ENCODE data around the gene LMO4.

The LMO4 gene

DNA sequence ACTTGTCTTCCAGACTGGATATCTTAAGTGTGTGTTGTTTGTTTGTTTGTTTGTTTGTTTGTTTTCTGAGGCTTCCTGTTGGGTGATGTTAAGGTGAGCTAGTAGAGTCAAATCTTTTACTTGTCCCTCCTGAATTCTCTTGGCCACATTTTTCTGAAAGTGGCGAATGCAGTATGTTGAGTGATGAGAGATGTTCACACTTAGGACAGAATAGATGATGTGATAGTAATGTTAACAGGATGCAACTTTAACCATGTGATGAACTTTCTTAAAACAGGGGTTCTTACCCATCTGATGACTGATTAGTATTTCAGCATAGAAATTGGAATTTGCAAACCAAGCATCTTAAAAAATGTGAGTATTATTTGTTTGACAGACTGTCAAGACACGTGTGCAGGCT is 40.2 kb downstream of the LMO4 start:
- Histone ChIP-seq H3K9me3 (ENCODE audit: low read length) (no peaks in the 10 kb centered on the region), H3K4me1 (ENCODE audit: insufficient read depth, low read length, severe bottlenecking) (peaks cover 6% of the 10 kb centered on the region), H3K4me2 (ENCODE audit: low read length) (no peak overlapping the region), H3K27ac (ENCODE audit: low read depth, low read length, poor library complexity, severe bottlenecking) (no peak overlapping the region), H2AFZ (ENCODE audit: low read length) (no peak overlapping the region), H4K20me1 (ENCODE audit: insufficient read depth, low read length) (no peaks in the 10 kb centered on the region), H3K9ac (ENCODE audit: low read length) (no peak overlapping the region), H3K9me2 (ENCODE audit: low read depth, low read length) (no peaks in the 10 kb centered on the region), H3F3A (ENCODE audit: insufficient read depth, low read length) (no peaks in the 10 kb centered on the region), H3K36me3 (ENCODE audit: insufficient read depth, low read length) (no peaks in the 10 kb centered on the region), H3K4me3 (ENCODE audit: low read depth, low read length, poor library complexity, severe bottlenecking) (no peak overlapping the region), H3K79me2 (ENCODE audit: insufficient read depth, low read length) (no peaks in the 10 kb centered on the region), H3K27me3 (ENCODE audit: insufficient read depth, low read length) (no peaks in the 10 kb centered on the region)
- TF ChIP-seq, protein P1, sequence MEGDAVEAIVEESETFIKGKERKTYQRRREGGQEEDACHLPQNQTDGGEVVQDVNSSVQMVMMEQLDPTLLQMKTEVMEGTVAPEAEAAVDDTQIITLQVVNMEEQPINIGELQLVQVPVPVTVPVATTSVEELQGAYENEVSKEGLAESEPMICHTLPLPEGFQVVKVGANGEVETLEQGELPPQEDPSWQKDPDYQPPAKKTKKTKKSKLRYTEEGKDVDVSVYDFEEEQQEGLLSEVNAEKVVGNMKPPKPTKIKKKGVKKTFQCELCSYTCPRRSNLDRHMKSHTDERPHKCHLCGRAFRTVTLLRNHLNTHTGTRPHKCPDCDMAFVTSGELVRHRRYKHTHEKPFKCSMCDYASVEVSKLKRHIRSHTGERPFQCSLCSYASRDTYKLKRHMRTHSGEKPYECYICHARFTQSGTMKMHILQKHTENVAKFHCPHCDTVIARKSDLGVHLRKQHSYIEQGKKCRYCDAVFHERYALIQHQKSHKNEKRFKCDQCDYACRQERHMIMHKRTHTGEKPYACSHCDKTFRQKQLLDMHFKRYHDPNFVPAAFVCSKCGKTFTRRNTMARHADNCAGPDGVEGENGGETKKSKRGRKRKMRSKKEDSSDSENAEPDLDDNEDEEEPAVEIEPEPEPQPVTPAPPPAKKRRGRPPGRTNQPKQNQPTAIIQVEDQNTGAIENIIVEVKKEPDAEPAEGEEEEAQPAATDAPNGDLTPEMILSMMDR (IDR thresholded peaks at IDR 0.05; ENCODE audit: low read length), result no peak
- TF ChIP-seq EZH2 (IDR thresholded peaks at IDR 0.05; ENCODE audit: borderline replicate concordance, low read length), result no peak

DNA sequence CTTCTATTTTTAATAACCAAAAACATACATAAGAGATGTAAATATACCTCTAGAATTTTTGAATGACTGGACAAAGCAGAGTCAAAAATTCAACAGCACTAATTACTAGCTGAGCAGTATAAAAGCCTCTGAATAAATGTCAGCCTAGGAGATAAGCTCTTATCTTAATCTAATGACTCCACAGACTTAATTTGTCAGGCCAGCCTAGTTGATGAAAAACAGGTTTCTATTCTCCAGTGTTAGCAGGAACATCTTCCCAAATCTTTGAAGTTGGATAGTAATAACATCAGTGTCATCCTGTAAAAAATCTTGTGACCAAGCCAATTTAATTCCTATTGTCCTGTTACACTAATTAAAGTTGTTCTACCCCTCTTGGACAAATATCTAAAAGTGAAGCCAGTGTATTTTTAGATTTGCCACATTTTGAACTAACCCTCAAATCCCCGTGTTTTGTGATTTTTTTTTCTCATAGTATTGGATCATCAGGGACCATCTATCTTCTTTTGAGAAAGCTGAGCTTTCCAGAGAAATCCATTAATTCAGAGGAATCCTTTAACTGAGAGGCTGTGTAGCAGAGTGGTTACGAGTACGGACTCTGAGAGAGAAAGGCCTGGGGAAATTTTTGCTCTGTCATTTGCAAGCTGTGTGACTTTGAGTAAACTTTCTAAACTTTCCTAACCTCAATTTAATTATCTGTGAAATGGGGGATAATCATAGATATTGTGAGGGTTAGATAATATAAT is 41.2 kb downstream of the LMO4 start:
- Histone ChIP-seq H3K79me2 (ENCODE audit: insufficient read depth, low read length) (no peaks in the 10 kb centered on the region), H3K4me1 (ENCODE audit: insufficient read depth, low read length, severe bottlenecking) (peaks cover 6% of the 10 kb centered on the region), H3F3A (ENCODE audit: insufficient read depth, low read length) (no peaks in the 10 kb centered on the region), H3K4me2 (ENCODE audit: low read length) (no peak overlapping the region), H3K27ac (ENCODE audit: low read depth, low read length, poor library complexity, severe bottlenecking) (no peak overlapping the region), H4K20me1 (ENCODE audit: insufficient read depth, low read length) (no peaks in the 10 kb centered on the region), H3K9me3 (ENCODE audit: low read length) (no peaks in the 10 kb centered on the region), H3K9me2 (ENCODE audit: low read depth, low read length) (no peaks in the 10 kb centered on the region), H3K36me3 (ENCODE audit: insufficient read depth, low read length) (no peaks in the 10 kb centered on the region), H3K9ac (ENCODE audit: low read length) (no peak overlapping the region), H3K4me3 (ENCODE audit: low read depth, low read length, poor library complexity, severe bottlenecking) (no peak overlapping the region), H3K27me3 (ENCODE audit: insufficient read depth, low read length) (no peaks in the 10 kb centered on the region), H2AFZ (ENCODE audit: low read length) (peak overlapping the region; percentile 38; the same call in 1 of the 2 replicates)
- TF ChIP-seq, protein P1 (IDR thresholded peaks at IDR 0.05; ENCODE audit: low read length), result no peak
- TF ChIP-seq EZH2 (IDR thresholded peaks at IDR 0.05; ENCODE audit: borderline replicate concordance, low read length), result no peak

GRCh38 chr1:87370544-87370943 is 41.9 kb downstream of the LMO4 start:
- no peak overlapping the region for H3K4me2 ChIP-seq (ENCODE audit: low read length)
- H2AFZ ChIP-seq (ENCODE audit: low read length), result peak overlapping the region; percentile 38; the same call in 1 of the 2 replicates
- no peak overlapping the region for H3K4me3 ChIP-seq (ENCODE audit: low read depth, low read length, poor library complexity, severe bottlenecking)
- 0 out of 2 replicates have a peak, but pooled peaks cover 1% of the 10 kb centered on the region for H3K9me3 ChIP-seq (ENCODE audit: low read length)
- TF ChIP-seq, protein P1 (IDR thresholded peaks at IDR 0.05; ENCODE audit: low read length), result no peak
- TF ChIP-seq EZH2 (IDR thresholded peaks at IDR 0.05; ENCODE audit: borderline replicate concordance, low read length), result no peak
- H4K20me1 ChIP-seq (ENCODE audit: insufficient read depth, low read length), result no peaks in the 10 kb centered on the region
- H3K4me1 ChIP-seq (ENCODE audit: insufficient read depth, low read length, severe bottlenecking), result peaks cover 6% of the 10 kb centered on the region
- no peaks in the 10 kb centered on the region for H3F3A ChIP-seq (ENCODE audit: insufficient read depth, low read length)
- H3K79me2 ChIP-seq (ENCODE audit: insufficient read depth, low read length), result no peaks in the 10 kb centered on the region
- no peak overlapping the region for H3K27ac ChIP-seq (ENCODE audit: low read depth, low read length, poor library complexity, severe bottlenecking)
- no peaks in the 10 kb centered on the region for H3K27me3 ChIP-seq (ENCODE audit: insufficient read depth, low read length)
- no peaks in the 10 kb centered on the region for H3K9me2 ChIP-seq (ENCODE audit: low read depth, low read length)
- H3K36me3 ChIP-seq (ENCODE audit: insufficient read depth, low read length), result no peaks in the 10 kb centered on the region
- no peak overlapping the region for H3K9ac ChIP-seq (ENCODE audit: low read length)
